Measurements from ENCODE around the gene EIF2B1.
"Not testable (repeated sequence)": the region's sequence is repeated elsewhere in the genome, so short reads cannot be mapped to it uniquely, and the experiment has no call there.

The EIF2B1 gene

GRCh38 chr12:123617144-123617543, 16.3 kb downstream of the EIF2B1 start:
- no peak for DNase-seq

- no peak for DNase-seq
Observed at GRCh38 chr12:123614531-123614930, 19.0 kb downstream of the EIF2B1 start.

GRCh38 chr12:123614110-123614509, 19.4 kb downstream of the EIF2B1 start:
- DNase-seq = no peak

- DNase-seq = no peak
Observed at GRCh38 chr12:123608182-123608581, 25.3 kb downstream of the EIF2B1 start.

GRCh38 chr12:123607756-123608155, 25.7 kb downstream of the EIF2B1 start:
- DNase-seq = no peak

GRCh38 chr12:123603495-123603894, 30.0 kb downstream of the EIF2B1 start:
- not testable (repeated sequence) for DNase-seq

- DNase-seq = no peak
Observed at GRCh38 chr12:123602651-123603195, 30.8 kb downstream of the EIF2B1 start.

GRCh38 chr12:123601602-123602489, 31.6 kb downstream of the EIF2B1 start, which contains the start of gene DDX55:
DDX55 (plus strand) TSS chr12:123602099; CDS start chr12:123602149, 50 bp downstream.
- DNase-seq = peak; percentile 83

GRCh38 chr12:123599721-123600120, 33.8 kb downstream of the EIF2B1 start:
- no peak for DNase-seq

- no peak for DNase-seq
Observed at GRCh38 chr12:123599310-123599709, 34.2 kb downstream of the EIF2B1 start.

GRCh38 chr12:123598522-123598921, 35.0 kb downstream of the EIF2B1 start:
- no peak for DNase-seq

GRCh38 chr12:123597100-123597499, 36.4 kb downstream of the EIF2B1 start:
- DNase-seq = no peak

- DNase-seq = no peak
Observed at GRCh38 chr12:123595729-123596128, 37.8 kb downstream of the EIF2B1 start.

- DNase-seq = no peak
Observed at GRCh38 chr12:123591702-123592481, 41.6 kb downstream of the EIF2B1 start.

- no peak for DNase-seq
Observed at GRCh38 chr12:123580772-123581171, 52.7 kb downstream of the EIF2B1 start.

GRCh38 chr12:123578829-123579228, 54.7 kb downstream of the EIF2B1 start:
- DNase-seq = not testable (repeated sequence)

GRCh38 chr12:123578243-123578642, 55.2 kb downstream of the EIF2B1 start:
- no peak for DNase-seq

GRCh38 chr12:123576611-123577010, 56.9 kb downstream of the EIF2B1 start:
- no peak for DNase-seq

- DNase-seq = no peak
Observed at GRCh38 chr12:123573870-123574269, 59.6 kb downstream of the EIF2B1 start.

- no peak for DNase-seq
Observed at GRCh38 chr12:123572391-123572790, 61.1 kb downstream of the EIF2B1 start.

GRCh38 chr12:123571343-123571813, 62.1 kb downstream of the EIF2B1 start:
- no peak for DNase-seq

All from stimulated activated CD4-positive, alpha-beta T cell treated with anti-CD3 and anti-CD28 coated beads, Interleukin-12 subunit alpha, Interleukin-12 subunit beta, amount 100 ng/mL, for 4 hours (primary cell).